NCI-H128 (cell line): ENCODE measurements around the gene GZMB.
A peak's percentile ranks its signal among the peaks of the same experiment; 100 is the strongest.
"Not testable (repeated sequence)": the region's sequence is repeated elsewhere in the genome, so short reads cannot be mapped to it uniquely, and the experiment has no call there.

ENCODE experiments used
- DNase-seq: peaks from one replicate; lab custom pipeline; 2025; ENCODE audit not compliant: unreplicated experiment; lab: John Stamatoyannopoulos, UW

The GZMB gene

GRCh38 chr14:24634158-24634557 is at the start of gene GZMB:
Gene GZMB, minus strand, starts transcription at chr14:24634190. Its CDS starts 30 bp downstream, at chr14:24634160.
- DNase-seq = no peak

- no peak for DNase-seq
Measured at GRCh38 chr14:24681056-24681455, 47.1 kb upstream of the GZMB start.

GRCh38 chr14:24680516-24680915 is 46.5 kb upstream of the GZMB start:
- no peak for DNase-seq

GRCh38 chr14:24679248-24679961 is 45.4 kb upstream of the GZMB start:
- DNase-seq = no peak

- DNase-seq = peak; percentile 70
Measured at GRCh38 chr14:24678801-24679247, 44.8 kb upstream of the GZMB start.

GRCh38 chr14:24677956-24678355 is 44.0 kb upstream of the GZMB start:
- no peak for DNase-seq

GRCh38 chr14:24674204-24674970 is 40.4 kb upstream of the GZMB start:
- DNase-seq = no peak

- no peak for DNase-seq
Measured at GRCh38 chr14:24673534-24674203, 39.7 kb upstream of the GZMB start.

GRCh38 chr14:24673059-24673458 is 39.1 kb upstream of the GZMB start:
- DNase-seq = no peak

- no peak for DNase-seq
Measured at GRCh38 chr14:24670594-24670993, 36.6 kb upstream of the GZMB start.

- no peak for DNase-seq
Measured at GRCh38 chr14:24669651-24670050, 35.7 kb upstream of the GZMB start.

- no peak for DNase-seq
Measured at GRCh38 chr14:24665440-24665991, 31.5 kb upstream of the GZMB start.

GRCh38 chr14:24664366-24664765 is 30.4 kb upstream of the GZMB start:
- no peak for DNase-seq

- no peak for DNase-seq
Measured at GRCh38 chr14:24662753-24663152, 28.8 kb upstream of the GZMB start.

GRCh38 chr14:24659916-24660570 is 26.1 kb upstream of the GZMB start:
- DNase-seq = no peak

GRCh38 chr14:24648361-24648760 is 14.4 kb upstream of the GZMB start:
- DNase-seq = not testable (repeated sequence)

GRCh38 chr14:24639905-24640304 is 5.9 kb upstream of the GZMB start:
- DNase-seq = no peak

GRCh38 chr14:24639270-24639669 is 5.3 kb upstream of the GZMB start:
- no peak for DNase-seq

- DNase-seq = no peak
Measured at GRCh38 chr14:24633353-24633752, 637 bp downstream of the GZMB start.

GRCh38 chr14:24632761-24633160 is 1.2 kb downstream of the GZMB start:
- no peak for DNase-seq

GRCh38 chr14:24632336-24632735 is 1.7 kb downstream of the GZMB start:
- no peak for DNase-seq
